Measurements from ENCODE around the gene LZTS2.

The LZTS2 gene

DNA sequence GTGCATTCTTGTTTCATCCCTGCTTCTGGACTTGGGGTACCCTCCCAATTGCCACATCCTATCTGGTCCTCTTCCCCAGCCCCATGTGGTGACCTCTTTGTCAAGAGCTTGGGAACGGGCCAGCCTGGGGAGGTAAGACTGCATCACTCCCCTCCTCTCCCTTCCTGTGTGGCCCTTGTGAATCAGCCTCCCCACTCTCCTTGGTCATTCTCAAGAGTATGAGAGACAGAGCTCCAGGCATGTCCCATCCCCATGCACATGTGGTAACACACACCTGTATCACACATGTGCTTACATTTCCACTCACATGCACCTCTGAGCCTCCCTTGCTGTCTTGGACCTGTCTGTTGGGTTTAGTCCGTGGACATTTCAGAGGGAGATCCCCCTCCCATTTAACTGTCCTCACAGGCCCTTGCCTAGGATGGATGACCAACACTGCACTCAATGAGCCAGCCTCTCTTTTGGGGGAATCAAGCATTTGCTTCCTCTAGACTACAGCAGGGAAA is 14.9 kb upstream of the LZTS2 start:
- H3K9me3 Mint-ChIP-seq = no peaks in the 10 kb centered on the region
- H3K27me3 Mint-ChIP-seq = no peaks in the 10 kb centered on the region
- no peak overlapping the region for H3K4me3 Mint-ChIP-seq
- no peak overlapping the region for H3K27ac Mint-ChIP-seq
- peaks cover 36 to 57% of the 10 kb centered on the region in 2 donors for H3K36me3 Mint-ChIP-seq
- H3K4me1 Mint-ChIP-seq = peaks cover 14 to 40% of the 10 kb centered on the region in 2 donors
- no peak for ATAC-seq (replicated peaks)
- no peak for DNase-seq

DNA sequence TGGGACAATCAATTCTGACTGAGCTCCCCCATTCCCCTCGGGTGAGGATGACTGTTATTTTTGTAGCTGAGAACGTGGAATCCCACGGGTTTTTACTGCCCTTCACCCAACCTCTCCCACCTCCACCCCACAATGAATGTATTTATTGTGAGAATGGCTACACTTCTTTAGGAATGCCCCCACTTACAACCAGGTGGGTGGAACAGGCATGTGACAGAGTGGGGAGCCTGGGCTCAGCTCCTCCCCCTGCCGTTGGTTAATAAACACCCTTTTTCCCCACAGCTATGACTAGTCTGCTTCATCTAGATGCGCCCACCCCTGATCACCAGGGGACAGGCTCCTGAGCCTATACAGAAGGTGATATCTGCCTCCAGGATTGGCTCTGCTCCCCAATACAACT is 14.3 kb upstream of the LZTS2 start:
- peaks cover 35 to 56% of the 10 kb centered on the region in 2 donors for H3K36me3 Mint-ChIP-seq

DNA sequence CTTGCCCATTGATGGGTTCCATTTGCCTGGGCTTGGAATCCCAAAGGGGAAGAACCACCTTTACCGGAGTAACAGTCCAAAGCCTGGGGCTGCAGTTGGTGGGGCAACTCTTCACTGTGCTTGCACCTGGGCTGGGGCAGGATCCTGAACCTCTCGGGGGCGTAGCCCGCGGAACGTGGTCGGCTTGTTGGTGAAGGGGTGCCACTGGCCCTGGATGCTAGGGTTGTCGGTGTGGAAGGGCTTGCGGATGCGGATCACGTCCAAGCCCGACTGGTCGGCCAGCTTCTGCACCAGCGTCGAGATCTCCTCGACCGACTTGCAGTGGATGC is 13.0 kb upstream of the LZTS2 start:
- DNase-seq (no peak), ATAC-seq (replicated peaks) (no peak)
- H3K9me3 Mint-ChIP-seq = no peaks in the 10 kb centered on the region
- peak overlapping the region; percentile 93 to 96 for H3K4me3 Mint-ChIP-seq
- no peaks in the 10 kb centered on the region for H3K27me3 Mint-ChIP-seq
- H3K4me1 Mint-ChIP-seq = peaks cover 25 to 53% of the 10 kb centered on the region in 2 donors
- H3K27ac Mint-ChIP-seq = no peak overlapping the region
- H3K36me3 Mint-ChIP-seq = peaks cover 41 to 58% of the 10 kb centered on the region in 2 donors

More for the DNA sequence above, 14.3 kb upstream of the LZTS2 start:
- H3K9me3 Mint-ChIP-seq = no peaks in the 10 kb centered on the region
- no peaks in the 10 kb centered on the region for H3K27me3 Mint-ChIP-seq
- ATAC-seq (replicated peaks) (no peak), DNase-seq (no peak)
- peaks cover 15 to 42% of the 10 kb centered on the region in 2 donors for H3K4me1 Mint-ChIP-seq
- no peak overlapping the region for H3K4me3 Mint-ChIP-seq
- peak overlapping the region; percentile 37 for H3K27ac Mint-ChIP-seq

DNA sequence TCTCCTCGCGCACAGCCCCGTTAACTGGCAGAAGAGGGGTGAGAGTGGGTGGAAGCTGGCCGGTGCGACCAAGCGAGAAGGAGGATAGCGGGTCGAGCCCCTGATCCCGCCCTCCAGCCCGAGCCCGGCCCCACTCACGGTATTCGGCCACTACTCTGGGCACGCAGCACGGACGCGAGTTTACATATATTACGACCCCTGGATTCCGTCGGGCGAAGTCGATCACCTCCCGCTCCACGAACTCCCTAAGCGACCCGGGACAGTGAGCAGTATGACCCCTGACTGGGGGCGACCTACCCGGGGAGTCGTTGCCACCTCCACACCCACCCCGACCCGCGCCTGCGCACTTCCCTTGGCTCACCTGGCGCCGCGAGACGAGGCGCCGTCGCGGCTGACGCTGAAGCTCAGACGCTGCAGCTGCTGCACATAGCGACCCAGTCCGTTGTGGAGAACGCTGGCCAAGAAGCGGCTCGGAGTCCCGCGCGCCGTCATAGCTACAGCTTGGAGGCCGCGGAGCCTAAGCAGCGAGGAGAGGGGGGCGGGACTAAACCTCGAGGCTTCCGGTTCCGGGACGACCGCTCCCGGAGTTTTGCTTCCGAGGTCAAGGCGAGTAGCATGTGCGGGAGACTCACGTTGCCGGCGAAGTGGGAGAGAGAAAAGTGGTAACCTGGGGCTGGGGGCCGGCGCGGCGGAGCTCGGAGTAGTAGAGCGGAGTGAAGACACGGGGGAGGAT is 12.5 kb upstream of the LZTS2 start, which contains the start of the genes MRPL43 and TWNK:
Gene MRPL43, minus strand, starts transcription at position 546 of the 733 bp plus-strand sequence. Its CDS starts 54 bp downstream, at position 492.
Gene TWNK, plus strand, starts transcription at position 592 of the 733 bp plus-strand sequence. CDS start 668 bp downstream, outside the sequence.
- H3K36me3 Mint-ChIP-seq = peaks cover 39 to 54% of the 10 kb centered on the region in 2 donors
- DNase-seq (peak; percentile 78), ATAC-seq (replicated peaks) (peak; percentile 97)
- peaks cover 25 to 53% of the 10 kb centered on the region in 2 donors for H3K4me1 Mint-ChIP-seq
- H3K9me3 Mint-ChIP-seq = no peaks in the 10 kb centered on the region
- H3K27me3 Mint-ChIP-seq = no peaks in the 10 kb centered on the region
- H3K27ac Mint-ChIP-seq = peak within 1 kb of the TSS; percentile 94
- peak within 1 kb of the TSS; percentile 93 to 96 for H3K4me3 Mint-ChIP-seq

DNA sequence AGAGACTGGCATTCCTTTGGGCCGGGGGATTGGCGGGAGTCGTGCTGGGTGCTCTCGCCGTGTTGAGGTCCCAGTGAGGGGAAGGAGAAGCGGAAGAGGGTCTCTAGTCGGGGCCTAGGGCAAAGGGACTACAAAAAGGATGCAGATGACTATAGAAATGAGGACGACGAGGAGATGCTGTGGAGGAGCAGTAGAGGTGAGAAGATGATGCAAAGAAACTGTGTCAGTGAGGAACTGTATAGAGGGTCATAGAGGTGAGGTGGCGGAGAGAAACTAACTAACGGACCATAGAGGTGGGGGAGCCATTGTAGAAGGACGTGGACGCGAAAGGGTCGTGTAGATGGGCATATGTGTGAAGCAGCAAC is 11.9 kb upstream of the LZTS2 start:
- peak; percentile 23 to 28 for ATAC-seq (replicated peaks)
- Mint-ChIP-seq H3K27me3 (no peaks in the 10 kb centered on the region), H3K4me3 (peak overlapping the region; percentile 93 to 96), H3K27ac (peak overlapping the region; percentile 94), H3K9me3 (no peaks in the 10 kb centered on the region), H3K36me3 (peaks cover 39 to 49% of the 10 kb centered on the region in 2 donors), H3K4me1 (peaks cover 25 to 53% of the 10 kb centered on the region in 2 donors)
- no peak for DNase-seq

DNA sequence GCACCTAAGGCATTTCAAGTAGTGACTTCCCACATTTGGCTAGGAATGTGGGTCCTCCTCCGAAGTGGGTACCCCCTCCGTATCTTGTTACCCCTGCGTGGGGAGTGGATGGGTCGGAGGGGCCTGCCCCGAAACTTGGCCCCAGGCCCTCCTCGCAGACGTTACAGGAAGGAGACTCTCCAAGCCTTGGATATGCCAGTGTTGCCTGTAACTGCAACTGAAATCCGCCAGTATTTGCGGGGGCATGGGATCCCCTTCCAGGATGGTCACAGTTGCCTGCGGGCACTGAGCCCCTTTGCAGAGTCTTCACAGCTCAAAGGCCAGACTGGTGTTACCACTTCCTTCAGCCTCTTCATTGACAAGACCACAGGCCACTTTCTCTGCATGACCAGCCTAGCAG is 11.4 kb upstream of the LZTS2 start:
- H3K27me3 Mint-ChIP-seq = no peaks in the 10 kb centered on the region
- H3K4me1 Mint-ChIP-seq = peaks cover 25 to 55% of the 10 kb centered on the region in 2 donors
- peak overlapping the region; percentile 93 to 96 for H3K4me3 Mint-ChIP-seq
- no peak overlapping the region for H3K27ac Mint-ChIP-seq
- H3K36me3 Mint-ChIP-seq = peaks cover 43 to 50% of the 10 kb centered on the region in 2 donors
- ATAC-seq (replicated peaks) (no peak), DNase-seq (no peak)
- H3K9me3 Mint-ChIP-seq = no peaks in the 10 kb centered on the region

DNA sequence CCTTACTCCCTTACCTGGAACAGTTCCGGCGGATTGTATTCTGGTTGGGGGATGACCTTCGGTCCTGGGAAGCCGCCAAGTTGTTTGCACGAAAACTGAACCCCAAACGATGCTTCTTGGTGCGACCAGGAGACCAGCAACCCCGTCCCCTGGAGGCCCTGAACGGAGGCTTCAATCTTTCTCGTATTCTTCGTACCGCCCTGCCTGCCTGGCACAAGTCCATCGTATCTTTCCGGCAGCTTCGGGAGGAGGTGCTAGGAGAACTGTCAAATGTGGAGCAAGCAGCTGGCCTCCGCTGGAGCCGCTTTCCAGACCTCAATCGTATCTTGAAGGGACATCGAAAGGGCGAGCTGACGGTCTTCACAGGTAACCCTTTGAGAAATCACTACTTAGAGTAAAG is 10.5 kb upstream of the LZTS2 start:
- Mint-ChIP-seq H3K27ac (no peak overlapping the region), H3K9me3 (no peaks in the 10 kb centered on the region), H3K36me3 (peaks cover 45 to 53% of the 10 kb centered on the region in 2 donors), H3K4me1 (peaks cover 24 to 60% of the 10 kb centered on the region in 2 donors), H3K27me3 (no peaks in the 10 kb centered on the region), H3K4me3 (peak overlapping the region in 1 of 2 donors; percentile 16)
- DNase-seq (no peak), ATAC-seq (replicated peaks) (no peak)

DNA sequence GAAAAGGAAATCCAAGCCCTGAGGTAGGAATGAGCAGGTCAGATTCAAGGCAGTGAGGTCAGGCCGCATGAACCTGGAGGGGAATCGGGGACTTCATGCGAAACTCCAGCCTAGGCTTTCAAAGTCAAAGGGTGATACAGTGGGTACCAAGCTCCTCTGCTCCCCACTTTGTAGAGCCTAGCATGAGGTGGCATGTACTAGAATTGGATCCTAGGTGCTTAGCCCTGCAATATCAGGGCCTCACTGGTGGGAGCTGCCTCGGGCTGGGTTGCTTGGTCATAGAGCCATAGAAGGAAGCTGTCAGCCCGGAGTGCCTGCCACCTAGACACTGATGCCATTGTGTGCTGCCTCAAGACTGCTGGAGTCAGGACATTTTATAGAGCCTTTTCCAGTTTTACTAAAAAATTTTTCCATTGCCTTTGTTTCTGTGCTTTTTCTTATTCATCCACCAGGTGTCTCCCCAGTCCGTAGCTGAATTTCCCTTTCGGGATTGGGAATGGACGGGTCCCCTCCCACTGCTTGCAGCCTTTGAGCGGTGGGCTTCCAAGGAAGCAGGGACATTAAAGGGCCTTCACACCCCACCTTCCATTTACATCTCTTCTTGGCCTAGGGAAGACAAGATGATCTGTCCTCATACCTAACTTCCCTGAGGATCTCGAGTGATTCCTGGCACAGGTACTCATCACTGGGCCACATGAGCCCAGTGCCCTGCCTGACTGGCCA is 5.5 kb upstream of the LZTS2 start:
- ATAC-seq (replicated peaks) = no peak

DNA sequence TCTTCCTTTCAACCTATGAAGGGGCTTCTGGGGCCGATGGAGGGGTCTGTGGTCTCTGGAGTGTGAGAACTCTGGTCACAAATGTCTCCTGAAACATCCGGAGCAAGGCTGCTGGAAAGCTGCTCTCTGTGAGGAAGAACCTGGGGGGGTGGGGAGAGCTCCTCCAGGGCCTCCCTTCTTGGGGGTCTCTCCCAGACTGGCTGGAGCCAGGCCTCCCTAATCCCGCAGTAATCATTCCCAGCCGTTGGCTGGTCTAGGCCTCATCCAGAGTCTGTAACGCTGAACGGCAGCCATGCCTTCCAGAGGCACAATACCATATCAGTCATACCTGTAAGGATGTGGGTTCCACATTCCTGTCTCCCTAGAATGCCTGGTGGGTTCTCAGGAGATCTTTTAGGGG is 4.4 kb upstream of the LZTS2 start:
- H3K4me3 Mint-ChIP-seq = no peak overlapping the region
- no peaks in the 10 kb centered on the region for H3K27me3 Mint-ChIP-seq
- H3K27ac Mint-ChIP-seq = no peak overlapping the region

More for the DNA sequence above, 5.5 kb upstream of the LZTS2 start:
- H3K9me3 Mint-ChIP-seq = no peaks in the 10 kb centered on the region
- H3K4me1 Mint-ChIP-seq = peaks cover 27 to 50% of the 10 kb centered on the region in 2 donors
- no peak overlapping the region for H3K4me3 Mint-ChIP-seq
- DNase-seq = no peak
- peak overlapping the region; percentile 71 for H3K27ac Mint-ChIP-seq
- H3K27me3 Mint-ChIP-seq = no peaks in the 10 kb centered on the region
- peaks cover 25 to 35% of the 10 kb centered on the region in 2 donors for H3K36me3 Mint-ChIP-seq

DNA sequence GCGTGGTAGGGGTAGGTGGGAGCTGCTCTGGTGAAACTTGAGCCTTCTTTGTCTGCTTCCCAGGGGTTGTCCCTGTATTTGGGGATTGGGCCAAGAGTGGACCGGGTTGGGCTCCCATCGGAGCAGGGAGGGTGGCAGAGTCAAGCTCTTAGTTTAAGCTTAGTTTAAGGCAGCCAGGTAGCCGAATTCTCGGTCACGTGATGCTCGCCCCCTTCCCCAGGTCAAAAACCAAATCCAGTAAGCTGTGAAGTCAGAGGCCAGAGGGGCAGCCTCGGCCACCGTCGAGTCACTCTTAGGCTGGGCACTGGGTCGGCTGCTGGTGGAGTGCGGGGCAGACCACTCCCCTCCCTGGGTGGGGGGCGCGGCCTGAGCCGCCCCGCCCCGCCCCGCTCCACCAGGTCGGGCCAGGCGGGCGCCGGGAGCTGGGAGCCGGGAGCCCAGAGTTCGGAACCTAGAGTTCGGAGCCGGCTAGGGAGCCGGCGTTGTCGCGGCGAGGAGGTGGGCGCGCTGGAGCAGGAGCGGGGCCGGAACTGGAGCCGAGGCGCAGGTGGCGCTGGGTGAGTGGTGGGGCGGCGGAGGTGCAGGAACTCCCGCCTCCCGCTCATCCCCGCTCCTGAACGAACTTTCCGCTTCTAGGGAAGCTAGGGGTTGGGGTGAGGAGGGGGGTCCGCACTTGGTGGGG is 2.8 kb upstream of the LZTS2 start:
- ATAC-seq (replicated peaks) = peak; percentile 12 to 24
- no peak for DNase-seq
- Mint-ChIP-seq H3K27me3 (no peaks in the 10 kb centered on the region), H3K4me3 (peak overlapping the region; percentile 82 to 84), H3K4me1 (peaks cover 26 to 46% of the 10 kb centered on the region in 2 donors), H3K27ac (peak overlapping the region; percentile 96), H3K9me3 (no peaks in the 10 kb centered on the region), H3K36me3 (peaks cover 16 to 20% of the 10 kb centered on the region in 2 donors)

More for the DNA sequence above, 4.4 kb upstream of the LZTS2 start:
- no peaks in the 10 kb centered on the region for H3K9me3 Mint-ChIP-seq
- peaks cover 27 to 47% of the 10 kb centered on the region in 2 donors for H3K4me1 Mint-ChIP-seq
- H3K36me3 Mint-ChIP-seq = peaks cover 25 to 29% of the 10 kb centered on the region in 2 donors
- DNase-seq (no peak), ATAC-seq (replicated peaks) (no peak)

DNA sequence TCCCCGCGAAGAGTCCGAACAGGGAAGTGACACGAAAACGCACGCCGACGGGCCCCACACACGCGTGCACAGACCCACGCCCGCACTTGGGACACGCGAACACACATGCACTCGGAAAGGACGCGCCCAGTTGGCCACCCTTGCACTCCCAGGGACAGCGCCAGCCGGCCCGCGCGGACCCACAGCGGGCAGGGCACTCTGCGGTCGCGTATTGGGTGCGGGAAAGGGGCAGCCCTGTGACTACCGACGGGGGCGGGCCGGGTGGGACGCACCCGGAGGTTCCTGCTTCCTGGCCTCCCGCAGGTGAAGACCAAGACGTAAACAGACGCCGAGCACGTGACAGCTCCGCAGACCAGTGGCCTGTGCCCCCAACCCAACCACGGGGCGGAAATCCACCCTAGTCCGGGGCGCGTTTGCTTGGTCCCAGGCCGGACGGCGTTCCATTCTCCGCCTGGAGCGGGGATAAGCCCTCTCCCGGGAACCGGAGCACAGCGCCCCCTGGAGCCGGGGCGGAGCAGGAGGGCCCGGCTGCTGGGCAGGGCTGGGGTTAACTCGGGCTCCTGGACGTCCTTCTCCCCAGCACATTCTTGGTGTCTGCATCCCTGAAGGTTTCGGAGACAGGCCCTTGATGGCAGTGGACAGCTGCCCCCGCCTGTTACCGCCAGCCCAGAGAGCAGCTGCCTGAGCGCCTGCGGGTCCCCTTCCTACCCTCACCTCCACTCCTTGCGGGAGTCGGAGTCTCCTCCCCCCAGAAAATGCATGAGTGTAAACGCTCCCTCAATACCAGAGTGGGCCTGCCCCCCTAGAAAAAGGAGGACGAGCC is 2.0 kb upstream of the LZTS2 start:
- peaks cover 14 to 20% of the 10 kb centered on the region in 2 donors for H3K36me3 Mint-ChIP-seq
- ATAC-seq (replicated peaks) = peak; percentile 36 to 49
- peak overlapping the region; percentile 90 for H3K27ac Mint-ChIP-seq
- H3K4me1 Mint-ChIP-seq = peaks cover 26 to 46% of the 10 kb centered on the region in 2 donors
- H3K4me3 Mint-ChIP-seq = peak overlapping the region; percentile 82 to 84
- no peaks in the 10 kb centered on the region for H3K27me3 Mint-ChIP-seq
- H3K9me3 Mint-ChIP-seq = no peaks in the 10 kb centered on the region
- DNase-seq = peak; percentile 68

DNA sequence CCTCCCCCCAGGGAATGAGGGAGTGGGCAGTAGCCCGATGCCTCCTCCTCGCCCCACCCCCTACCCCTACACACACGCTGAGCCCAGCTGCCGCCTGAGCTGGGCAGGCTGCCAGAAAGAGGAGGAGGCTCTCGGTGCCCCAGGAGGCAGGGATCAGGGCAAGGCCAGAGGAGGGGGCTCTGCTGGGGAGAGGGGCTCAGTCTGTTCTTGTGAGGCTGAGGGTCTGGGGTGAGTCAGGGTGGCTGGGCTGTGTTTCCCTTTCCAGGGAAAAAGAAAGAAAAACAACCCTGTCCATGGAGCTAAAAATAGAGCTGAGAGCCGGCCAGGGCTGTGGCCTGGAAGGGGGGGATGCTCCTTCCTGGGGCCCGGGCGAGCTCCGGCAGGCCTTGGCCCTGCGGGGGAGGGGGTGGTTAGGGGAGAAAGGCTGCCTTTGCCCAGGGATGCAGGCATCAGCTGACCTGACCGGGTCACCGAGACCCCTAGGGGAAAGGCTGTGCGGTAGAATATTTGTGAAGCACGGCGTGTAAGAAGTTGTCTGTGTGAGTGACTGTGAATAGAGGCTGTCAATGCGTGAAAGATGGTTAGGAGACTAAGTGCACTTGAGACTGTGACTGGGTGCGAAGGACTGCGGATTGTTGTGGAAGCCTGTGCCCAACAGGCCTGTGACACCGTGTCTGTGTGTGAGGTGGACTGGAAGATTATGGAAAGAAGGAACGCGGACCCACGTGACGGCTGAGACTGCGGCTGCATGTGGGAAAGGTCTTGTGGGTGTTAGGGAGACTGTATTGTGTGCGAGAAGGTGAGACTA is 1.2 kb upstream of the LZTS2 start:
- Mint-ChIP-seq H3K27ac (peak overlapping the region; percentile 90), H3K4me1 (peaks cover 26 to 42% of the 10 kb centered on the region in 2 donors), H3K36me3 (peaks cover 12 to 14% of the 10 kb centered on the region in 2 donors), H3K9me3 (no peaks in the 10 kb centered on the region), H3K27me3 (no peaks in the 10 kb centered on the region), H3K4me3 (peak overlapping the region; percentile 82 to 84)
- ATAC-seq (replicated peaks) (peak; percentile 43 to 46), DNase-seq (peak; percentile 46)

Data from stimulated activated naive B cell treated with anti-CD40 and anti-IgM and Interleukin-4, amounts not matched to agents 10 μg/mL and 1 μg/mL and 100 μg/mL, for 72 hours (primary cell).